PC-9 (cell line): Measurements from ENCODE around the gene MPHOSPH9. TPM values are rescaled to one million over a fixed set of nuclear protein-coding genes. Genes with fewer than 3 reads are reported as not detected.

Experiments
- BruUV-seq: library from RNA; stranded (reverse); fragments of 400-500 nt; replicated peaks from 2 replicates; lab custom pipeline; 2021; lab: Mats Ljungman, UMichigan
- CTCF ChIA-PET: fragments of 300-600 bp; sonication (Branson Sonifier 250); formaldehyde crosslinking; loops from one replicate; lab custom pipeline; 2022; ENCODE audit warnings: antibody characterized with exemption; lab: Charles Lee
- POLR2A ChIA-PET: fragments of 300-600 bp; sonication (Branson Sonifier 250); formaldehyde crosslinking; loops from one replicate; lab custom pipeline; 2022; ENCODE audit warnings: antibody characterized with exemption; ENCODE audit not compliant: unreplicated experiment; lab: Charles Lee
- DNase-seq, 2 experiments: peaks; one replicate each; pipeline versions ENCODE4 v3.0.0 to v3.0.0-alpha.2; 2015 to 2022; ENCODE audit warnings: mixed read lengths in 1 of 2
- H2AFZ ChIP-seq: fragments of 200-600 bp; sonication (generic); 2 replicates; pipeline ENCODE4 v1.8.1; 2017; ENCODE audit warnings: antibody characterized with exemption
- H3F3A ChIP-seq: fragments of 200-600 bp; sonication (generic); 2 replicates; pipeline ENCODE4 v1.8.1; 2017; ENCODE audit warnings: antibody characterized with exemption, mild to moderate bottlenecking, low read depth; ENCODE audit not compliant: insufficient read depth
- H3K27ac ChIP-seq: fragments of 200-600 bp; sonication (generic); 2 replicates; pipeline ENCODE4 v1.6.1; 2016; ENCODE audit warnings: mixed run types
- H3K27me3 ChIP-seq: fragments of 200-600 bp; sonication (generic); 2 replicates; pipeline ENCODE4 v1.6.1; 2016; ENCODE audit warnings: low read depth, mixed run types; ENCODE audit not compliant: insufficient read depth
- H3K36me3 ChIP-seq: fragments of 200-600 bp; sonication (generic); 2 replicates; pipeline ENCODE4 v1.6.1; 2016; ENCODE audit warnings: low read depth, mixed run types
- H3K4me1 ChIP-seq: fragments of 200-600 bp; sonication (generic); replicated peaks from 2 replicates; pipeline ENCODE4 v1.6.1; 2016; ENCODE audit warnings: mixed run types; ENCODE audit not compliant: insufficient read depth
- H3K4me2 ChIP-seq: fragments of 200-600 bp; sonication (generic); 2 replicates; pipeline ENCODE4 v1.6.1; 2017; ENCODE audit warnings: mixed run types
- H3K4me3 ChIP-seq: fragments of 200-600 bp; sonication (generic); 2 replicates; pipeline ENCODE4 v1.6.1; 2016; ENCODE audit warnings: mixed run types
- H3K79me2 ChIP-seq: fragments of 200-600 bp; sonication (generic); 2 replicates; pipeline ENCODE4 v1.6.1; 2017; ENCODE audit warnings: low read depth, mixed run types
- H3K9me2 ChIP-seq: fragments of 200-600 bp; sonication (generic); 2 replicates; pipeline ENCODE4 v1.8.1; 2017; ENCODE audit warnings: mild to moderate bottlenecking; ENCODE audit not compliant: insufficient read depth
- H3K9me3 ChIP-seq: fragments of 200-600 bp; sonication (generic); 2 replicates; pipeline ENCODE4 v1.8.1; 2016; ENCODE audit warnings: low read depth; ENCODE audit not compliant: insufficient read depth
- H4K20me1 ChIP-seq: fragments of 200-600 bp; sonication (generic); 2 replicates; pipeline ENCODE4 v1.8.1; 2017; ENCODE audit not compliant: insufficient read depth
- EZH2 ChIP-seq: fragments of 200-600 bp; sonication (generic); IDR thresholded peaks from 2 replicates; pipeline ENCODE4 v1.8.0; 2017; ENCODE audit warnings: antibody characterized with exemption, low read depth
- intact Hi-C: fragments of 100-400 bp; cut with micrococcal nuclease; formaldehyde crosslinking; loops from one replicate; pipeline ENCODE4 v1.10.0; 2022; ENCODE audit not compliant: unreplicated experiment
- total RNA-seq: library from RNA; stranded (reverse); gene quantifications from 2 replicates; pipeline ENCODE4 v1.2.3, GENCODE V29; 2021
- TF ChIP-seq, protein P1 (sequence below): fragments of 200-600 bp; sonication (generic); conservative IDR thresholded peaks from 2 replicates; pipeline ENCODE4 v1.6.1; 2017; ENCODE audit warnings: mixed run types, antibody characterized with exemption, mild to moderate bottlenecking, moderate library complexity

Gene MPHOSPH9
- total RNA-seq, 1 experiment from 2014 or later: 58.5 TPM

DNA sequence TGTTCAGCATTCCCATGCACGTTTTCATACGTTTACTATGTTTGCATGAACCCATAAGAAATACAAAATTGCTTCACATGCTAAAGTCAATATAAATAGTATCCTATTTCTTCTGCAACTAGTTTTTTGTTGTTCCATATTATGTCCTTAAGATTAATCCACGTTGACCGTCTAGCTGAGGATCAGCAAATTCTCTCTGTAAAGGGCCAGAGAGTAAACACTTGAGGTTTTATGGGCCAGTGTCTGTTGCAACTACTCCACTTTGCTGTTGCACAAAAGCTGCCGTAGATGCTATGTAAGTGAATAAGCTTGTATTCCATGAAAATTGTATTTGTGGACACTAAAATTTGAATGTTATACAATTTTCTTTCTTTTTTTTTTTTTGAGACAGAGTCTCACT lies 61.0 kb downstream of the MPHOSPH9 start:
- DNase-seq: no peak
- Histone ChIP-seq H3K9me3 (no peaks in the 10 kb centered on the region), H3K36me3 (no peaks in the 10 kb centered on the region), H3F3A (no peaks in the 10 kb centered on the region), H4K20me1 (no peaks in the 10 kb centered on the region), H3K4me3 (no peak overlapping the region), H3K4me1 (no peaks in the 10 kb centered on the region), H3K4me2 (no peak overlapping the region), H3K27ac (no peak overlapping the region), H3K79me2 (no peaks in the 10 kb centered on the region), H3K9me2 (no peaks in the 10 kb centered on the region), H2AFZ (no peak overlapping the region), H3K27me3 (no peaks in the 10 kb centered on the region)
- BruUV-seq: no TSS peak
- TF ChIP-seq EZH2: no peak
- TF ChIP-seq, protein P1, sequence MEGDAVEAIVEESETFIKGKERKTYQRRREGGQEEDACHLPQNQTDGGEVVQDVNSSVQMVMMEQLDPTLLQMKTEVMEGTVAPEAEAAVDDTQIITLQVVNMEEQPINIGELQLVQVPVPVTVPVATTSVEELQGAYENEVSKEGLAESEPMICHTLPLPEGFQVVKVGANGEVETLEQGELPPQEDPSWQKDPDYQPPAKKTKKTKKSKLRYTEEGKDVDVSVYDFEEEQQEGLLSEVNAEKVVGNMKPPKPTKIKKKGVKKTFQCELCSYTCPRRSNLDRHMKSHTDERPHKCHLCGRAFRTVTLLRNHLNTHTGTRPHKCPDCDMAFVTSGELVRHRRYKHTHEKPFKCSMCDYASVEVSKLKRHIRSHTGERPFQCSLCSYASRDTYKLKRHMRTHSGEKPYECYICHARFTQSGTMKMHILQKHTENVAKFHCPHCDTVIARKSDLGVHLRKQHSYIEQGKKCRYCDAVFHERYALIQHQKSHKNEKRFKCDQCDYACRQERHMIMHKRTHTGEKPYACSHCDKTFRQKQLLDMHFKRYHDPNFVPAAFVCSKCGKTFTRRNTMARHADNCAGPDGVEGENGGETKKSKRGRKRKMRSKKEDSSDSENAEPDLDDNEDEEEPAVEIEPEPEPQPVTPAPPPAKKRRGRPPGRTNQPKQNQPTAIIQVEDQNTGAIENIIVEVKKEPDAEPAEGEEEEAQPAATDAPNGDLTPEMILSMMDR: no peak
- POLR2A ChIA-PET: no interaction called here
- CTCF ChIA-PET: interaction anchor here (0.6 to 0.7 kb wide), 2 partner anchors 61 to 441 kb away, joined by 4 to 5 read pairs; partner anchors contain the start of gene MTRFR
- intact Hi-C loops: no loop called here

DNA sequence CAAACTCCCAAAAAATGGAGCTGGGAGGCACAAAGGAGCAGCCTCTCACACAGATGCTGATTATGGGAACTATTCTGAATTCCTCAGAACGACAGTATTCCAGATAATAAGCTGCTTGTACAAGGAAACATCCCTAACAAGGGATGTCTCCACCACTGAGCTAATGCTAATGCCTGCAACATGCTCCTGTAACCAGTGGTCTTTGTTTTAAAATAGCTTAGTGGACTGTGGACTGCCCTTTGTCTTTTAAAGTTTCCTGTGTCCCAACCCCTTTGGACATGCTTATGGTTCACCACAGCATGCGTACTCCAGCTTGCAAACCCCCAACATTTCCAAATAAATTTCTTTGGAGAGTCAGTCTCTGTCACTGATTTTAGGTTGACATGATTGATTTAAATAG lies 65.6 kb downstream of the MPHOSPH9 start:
- Histone ChIP-seq H4K20me1 (no peaks in the 10 kb centered on the region), H3K36me3 (no peaks in the 10 kb centered on the region), H3K9me2 (no peaks in the 10 kb centered on the region), H3K4me1 (peaks cover 22% of the 10 kb centered on the region), H3F3A (peaks cover 13% of the 10 kb centered on the region), H3K4me3 (no peak overlapping the region), H3K27me3 (no peaks in the 10 kb centered on the region), H3K4me2 (no peak overlapping the region), H2AFZ (no peak overlapping the region), H3K79me2 (no peaks in the 10 kb centered on the region), H3K27ac (no peak overlapping the region), H3K9me3 (no peaks in the 10 kb centered on the region)
- TF ChIP-seq, protein P1: no peak
- no peak for TF ChIP-seq EZH2
- intact Hi-C loops: loop anchor here (10.0 kb wide), 1 partner anchor 183 kb away; the partner anchor contains the start of gene ARL6IP4
- BruUV-seq: no TSS peak
- POLR2A ChIA-PET: interaction anchor here (0.7 kb wide), 1 partner anchor 446 kb away, joined by 3 read pairs; no protein-coding TSS in a partner anchor
- no peak for DNase-seq
- CTCF ChIA-PET: interaction anchor here (0.5 to 0.6 kb wide), 2 partner anchors 66 to 171 kb away, joined by 3 to 4 read pairs; partner anchors contain the start of gene MTRFR

DNA sequence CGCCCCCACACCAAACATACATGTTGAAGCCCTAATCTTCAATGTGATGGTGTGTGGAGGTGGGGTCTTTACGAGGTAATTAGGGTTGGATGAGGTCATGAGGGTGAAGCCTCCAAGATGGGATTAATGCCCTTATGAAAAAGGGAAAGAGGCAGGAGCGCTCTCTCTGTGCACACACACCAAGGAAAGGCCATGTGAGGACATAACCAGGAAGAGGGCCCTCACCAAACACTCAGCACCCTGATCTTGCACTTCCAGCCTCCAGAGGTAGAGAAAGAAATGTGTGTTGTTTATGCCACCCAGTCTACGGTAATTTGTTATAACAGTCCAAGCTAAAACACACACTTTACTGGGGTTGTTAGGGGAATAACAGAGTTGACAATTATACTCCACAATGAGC lies 67.4 kb downstream of the MPHOSPH9 start:
- TF ChIP-seq EZH2: no peak
- TF ChIP-seq, protein P1: no peak
- peaks cover 23% of the 10 kb centered on the region for H3K4me1 ChIP-seq
- no peak overlapping the region for H3K4me3 ChIP-seq
- CTCF ChIA-PET: no interaction called here
- H3K27ac ChIP-seq: no peak overlapping the region
- no peak for DNase-seq
- no peaks in the 10 kb centered on the region for H3K9me2 ChIP-seq
- H4K20me1 ChIP-seq: no peaks in the 10 kb centered on the region
- no peaks in the 10 kb centered on the region for H3K27me3 ChIP-seq
- H3F3A ChIP-seq: peaks cover 13% of the 10 kb centered on the region
- BruUV-seq: no TSS peak
- no peaks in the 10 kb centered on the region for H3K79me2 ChIP-seq
- no peaks in the 10 kb centered on the region for H3K9me3 ChIP-seq
- H3K36me3 ChIP-seq: no peaks in the 10 kb centered on the region
- H2AFZ ChIP-seq: no peak overlapping the region
- POLR2A ChIA-PET: no interaction called here
- intact Hi-C loops: loop anchor here (10.0 kb wide), 1 partner anchor 181 kb away; the partner anchor contains the start of gene ARL6IP4
- H3K4me2 ChIP-seq: no peak overlapping the region
